Measurements from ENCODE around the gene GPD2. TPM values are rescaled to one million over a fixed set of nuclear protein-coding genes. Genes with fewer than 3 reads are reported as not detected.

GPD2 gene
- total and polyA plus RNA-seq, 2 of the 8 experiments (the other 6 are each of a cell fraction or from before 2014, with no cell fraction given) = 8.4 to 43.1 TPM

- no peak overlapping the region for H2BK20ac ChIP-seq (ENCODE audit: low read length)
- no peak overlapping the region for H3K14ac ChIP-seq (ENCODE audit: insufficient read length)
- H2AFZ ChIP-seq (ENCODE audit: low read length) = no peak overlapping the region
- POLR2A ChIA-PET (ENCODE audit: partially characterized antibody) = interaction anchor here (0.7 to 2.8 kb wide), 5 partner anchors 13 to 343 kb away, joined by 3 to 8 read pairs (median 4); no protein-coding TSS in a partner anchor
- H3K9me3 ChIP-seq (ENCODE audit: insufficient read depth in 2 of 2, low read depth in 1 of 2, low read length in 1 of 2) = no peaks in the 10 kb centered on the region
- H4K91ac ChIP-seq (replicated peaks; ENCODE audit: insufficient read length, low read length) = no peak overlapping the region
- H3K36me3 ChIP-seq (ENCODE audit: control insufficient read depth in 2 of 4, insufficient read depth in 4 of 4, low read length in 3 of 4) = no peaks in the 10 kb centered on the region
- CTCF ChIA-PET (ENCODE audit: partially characterized antibody) = interaction anchor here (0.9 kb wide), 1 partner anchor 10 kb away, joined by 3 read pairs; no protein-coding TSS in a partner anchor
- H3K27ac ChIP-seq (ENCODE audit: low read depth, low read length) = no peak overlapping the region
- H3K27me3 ChIP-seq (replicated peaks in 1 of 4; ENCODE audit: control insufficient read depth in 3 of 4, extremely low read depth in 1 of 4, insufficient read depth in 3 of 4, low read length in 3 of 4) = no peaks in the 10 kb centered on the region
- no peak overlapping the region for H2BK120ac ChIP-seq (replicated peaks; ENCODE audit: low read depth, low read length)
- H2BK12ac ChIP-seq (ENCODE audit: low read depth, low read length) = no peak overlapping the region
- 0 out of 2 replicates have a peak overlapping the region, but pooled peaks have one; percentile 93 for H2BK5ac ChIP-seq (ENCODE audit: low read depth, low read length)
- H3K4ac ChIP-seq (replicated peaks; ENCODE audit: insufficient read length, low read depth, low read length) = no peak overlapping the region
- no peak overlapping the region for H4K8ac ChIP-seq (ENCODE audit: extremely low read depth, insufficient read depth, low read length)
- H3K9ac ChIP-seq (replicated peaks in 1 of 4; ENCODE audit: extremely low read depth in 1 of 4, low read depth in 3 of 4, low read length in 3 of 4) = no peak overlapping the region
- 81% methylated on average over 8 of the region's 8 CpGs; no CpG with 5 or more reads in 1 of the 2 experiments for WGBS, 2 experiments (ENCODE audit: extremely low coverage in 1 of 2, insufficient coverage in 1 of 2, insufficient read length in 1 of 2, insufficient replicate concordance in 2 of 2, low coverage in 1 of 2, low lambda C conversion rate in 2 of 2, missing lambda C conversion rate in 1 of 2)
- H3K23ac ChIP-seq (ENCODE audit: insufficient read length) = no peak overlapping the region
- no peak overlapping the region for H2AK5ac ChIP-seq (ENCODE audit: low read depth, low read length)
- H3K23me2 ChIP-seq (ENCODE audit: low read depth, low read length) = peaks cover 11% of the 10 kb centered on the region
- peak overlapping the region; percentile 9; the same call in 1 of the 2 replicates for H3K18ac ChIP-seq (ENCODE audit: extremely low read depth, low read length)
- H4K5ac ChIP-seq (ENCODE audit: insufficient read length, low read depth, low read length) = peak overlapping the region; percentile 65
- H2BK15ac ChIP-seq (ENCODE audit: low read length) = no peak overlapping the region; the same call in 1 of the 2 replicates
- peaks cover 0 to 6% (median 4%) of the 10 kb centered on the region in 4 experiments; a peak in 4 of 7 replicates for H3K4me1 ChIP-seq (replicated peaks in 1 of 4; ENCODE audit: control insufficient read depth in 3 of 4, insufficient read depth in 4 of 4, low read length in 3 of 4)
- H3K4me3 ChIP-seq (ENCODE audit: extremely low read depth in 1 of 4, insufficient read depth in 2 of 4, low read depth in 3 of 4, low read length in 4 of 4) = peak overlapping the region; percentile 58 to 76 (median 70); a peak in 7 of 8 replicates
- H3K79me2 ChIP-seq (ENCODE audit: control insufficient read depth in 1 of 2, insufficient read depth in 2 of 2, low read length in 2 of 2) = peaks cover 0 to 22% of the 10 kb centered on the region in 2 experiments; a peak in 2 of 4 replicates
- FAIRE-seq = no peak
- no peak for DNase-seq (ENCODE audit: low read depth in 1 of 2, low spot score in 2 of 2)
- no peaks in the 10 kb centered on the region for H4K20me1 ChIP-seq (replicated peaks in 1 of 2; ENCODE audit: control insufficient read depth in 1 of 2, insufficient read depth in 2 of 2, low read length in 2 of 2)
- no peak overlapping the region for H3K56ac ChIP-seq (replicated peaks; ENCODE audit: insufficient read length, low read depth, low read length)
- H3K4me2 ChIP-seq (ENCODE audit: insufficient read depth in 1 of 2, low read depth in 2 of 2, low read length in 2 of 2) = peak overlapping the region; percentile 90 to 93
- 0 out of 2 replicates have a peak, but pooled peaks cover 2% of the 10 kb centered on the region for H3K79me1 ChIP-seq (ENCODE audit: low read depth, low read length)
- TF ChIP-seq E2F6 (IDR thresholded peaks at IDR 0.05) = no peak
- no peak for TF ChIP-seq CHD1 (IDR thresholded peaks at IDR 0.05; ENCODE audit: low read depth, low read length)
- TF ChIP-seq USF2 (IDR thresholded peaks at IDR 0.05; ENCODE audit: low read length) = no peak
- TF ChIP-seq TEAD4 (IDR thresholded peaks at IDR 0.05; ENCODE audit: low read depth, low read length) = no peak
- no peak for TF ChIP-seq GTF2F1 (IDR thresholded peaks at IDR 0.05; ENCODE audit: borderline replicate concordance, low read depth, low read length)
- no peak for TF ChIP-seq EP300 (IDR thresholded peaks at IDR 0.05; ENCODE audit: borderline replicate concordance in 1 of 2, low read depth in 2 of 2, low read length in 2 of 2)
- no peak for TF ChIP-seq NANOG (IDR thresholded peaks at IDR 0.05; ENCODE audit: insufficient read depth, low read depth, low read length, poor library complexity, severe bottlenecking)
- no peak for TF ChIP-seq CEBPB (IDR thresholded peaks at IDR 0.05; ENCODE audit: low read depth, low read length)
- TF ChIP-seq NRF1 (IDR thresholded peaks at IDR 0.05; ENCODE audit: low read depth, low read length) = no peak
These were observed 1.5 kb upstream of the GPD2 start for GRCh38 chr2:156434461-156435291.

Measured in H1 (cell line).